ELR (cell line): ENCODE data around the gene MAP3K6.

Experiments
- DNase-seq: peaks from one replicate; pipeline ENCODE4 v3.0.0-alpha.2; 2015; ENCODE audit warnings: low read depth

Gene MAP3K6

GRCh38 chr1:27355683-27356082, 11.1 kb downstream of the MAP3K6 start:
- DNase-seq: no peak

DNA sequence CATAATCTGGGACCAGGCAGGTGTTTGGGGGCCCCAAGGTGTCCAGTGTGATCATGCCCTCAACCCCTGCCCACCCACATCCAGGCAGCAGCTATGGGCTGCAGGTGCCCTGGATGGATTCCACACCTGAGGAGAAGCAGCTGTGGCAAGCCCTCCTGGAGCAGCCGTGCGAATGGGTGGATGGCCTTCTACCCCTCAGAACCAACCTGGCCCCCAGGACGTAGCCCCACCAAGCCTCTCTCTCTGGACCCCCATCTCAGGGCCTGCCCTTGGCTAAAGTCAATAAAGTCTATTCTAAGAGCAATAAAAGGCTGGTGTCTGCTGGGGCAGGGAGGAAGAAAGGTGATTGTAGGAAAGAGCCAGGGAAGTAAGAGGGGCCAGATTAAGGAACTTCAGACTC, 13.1 kb downstream of the MAP3K6 start:
- no peak for DNase-seq

- DNase-seq: no peak
Observed at GRCh38 chr1:27353166-27353565, 13.6 kb downstream of the MAP3K6 start.

DNA sequence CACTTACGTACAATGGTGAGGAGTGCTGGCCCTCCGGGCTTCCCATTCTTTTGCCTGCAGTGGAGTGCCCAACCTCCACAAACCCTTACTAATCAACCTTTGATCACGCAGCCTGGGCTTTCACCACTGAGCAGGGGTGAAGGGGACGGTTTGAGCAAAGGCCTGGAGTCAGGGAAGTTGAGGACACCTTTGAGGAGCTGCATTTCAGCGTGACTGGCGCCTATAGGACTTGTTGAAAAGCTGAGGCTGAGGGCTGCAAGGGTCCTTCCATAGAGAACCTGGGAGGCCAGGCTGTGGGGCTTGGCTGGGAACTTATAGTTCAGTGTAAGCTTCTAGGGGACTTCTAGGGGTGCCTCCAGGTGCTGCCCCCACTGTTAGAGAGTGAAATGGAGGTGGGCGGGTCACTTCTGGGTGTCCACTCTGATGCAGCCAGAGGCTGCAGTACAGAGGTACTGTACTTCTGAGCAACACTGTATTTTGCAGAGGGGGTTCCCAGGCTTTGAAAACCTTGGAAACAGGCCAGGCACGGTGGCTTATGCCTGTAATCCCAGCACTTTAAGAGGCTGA, 15.1 kb downstream of the MAP3K6 start:
- no peak for DNase-seq

- no peak for DNase-seq
Observed at GRCh38 chr1:27350663-27351540, 15.9 kb downstream of the MAP3K6 start.

- peak; percentile 66 for DNase-seq
Observed at GRCh38 chr1:27349784-27350662, 16.7 kb downstream of the MAP3K6 start.

DNA sequence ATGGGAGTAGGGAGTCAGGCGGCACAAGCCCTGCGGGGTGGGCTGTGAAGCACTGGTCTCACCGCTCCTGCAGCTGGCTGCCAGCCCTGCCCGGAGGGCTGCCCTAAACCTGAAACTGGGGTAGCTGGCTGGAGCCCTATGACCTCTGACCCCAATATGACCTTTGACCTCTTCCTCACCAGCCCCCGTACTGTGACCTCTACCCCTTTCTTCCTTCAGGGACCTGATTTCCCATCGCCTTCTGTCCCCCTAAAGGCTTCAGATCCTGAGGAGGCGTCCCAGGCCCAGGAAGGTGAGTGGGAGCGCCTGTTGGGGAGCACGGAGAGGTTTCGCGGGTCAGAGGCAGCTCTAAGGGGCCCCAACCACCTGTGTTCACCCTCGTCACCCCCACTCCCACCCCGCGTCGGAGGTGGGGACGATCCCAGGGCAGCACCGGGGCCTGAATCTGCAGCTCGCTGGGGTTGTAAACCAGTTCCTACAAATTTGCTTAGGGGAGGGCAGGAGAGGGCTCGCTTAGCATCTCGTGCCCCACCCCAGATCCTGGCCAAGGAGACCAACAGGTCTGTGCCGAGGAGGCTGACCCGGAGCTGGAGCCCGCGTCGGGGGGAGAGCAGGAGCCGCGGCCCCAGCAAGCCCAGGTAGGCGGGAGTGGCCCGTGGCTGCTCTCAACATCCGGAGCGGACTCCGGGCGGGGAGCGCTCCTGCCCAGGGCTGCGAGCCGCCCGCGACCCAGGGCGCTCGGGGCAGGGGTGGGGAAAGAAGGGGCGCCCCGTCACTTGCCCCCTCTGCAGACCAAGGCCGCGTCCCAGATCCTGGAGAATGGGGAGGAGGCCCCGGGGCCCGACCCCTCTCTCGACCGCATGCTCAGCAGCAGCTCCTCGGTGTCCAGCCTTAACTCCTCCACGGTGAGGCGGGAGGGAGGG, 17.6 kb downstream of the MAP3K6 start:
- DNase-seq: peak; percentile 52

- peak; percentile 48 for DNase-seq
Observed at GRCh38 chr1:27346991-27347624, 19.7 kb downstream of the MAP3K6 start.

DNA sequence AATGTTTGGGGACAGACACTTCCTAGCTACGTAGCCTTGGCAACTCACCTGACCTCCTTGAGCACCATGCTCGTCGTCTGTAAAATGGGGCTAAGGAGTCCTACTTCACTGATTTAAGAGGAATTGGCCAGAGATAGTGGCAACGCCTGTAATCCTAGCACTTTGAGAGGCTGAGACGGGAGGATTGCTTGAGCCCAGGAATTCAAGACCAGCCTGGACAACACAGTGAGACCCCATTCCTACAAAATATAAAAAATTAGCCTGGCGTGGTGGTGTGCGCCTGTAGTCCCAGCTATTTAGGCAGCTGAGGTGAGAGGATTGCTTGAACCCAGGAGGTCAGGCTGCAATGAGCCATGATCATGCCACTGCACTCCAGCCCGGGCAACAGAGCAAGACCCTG, 20.4 kb downstream of the MAP3K6 start:
- no peak for DNase-seq

GRCh38 chr1:27345272-27345671, 21.5 kb downstream of the MAP3K6 start:
- DNase-seq: no peak

GRCh38 chr1:27343639-27344025, 23.1 kb downstream of the MAP3K6 start:
- no peak for DNase-seq

- no peak for DNase-seq
Observed at GRCh38 chr1:27342778-27343638, 23.8 kb downstream of the MAP3K6 start.

GRCh38 chr1:27342391-27342777, 24.4 kb downstream of the MAP3K6 start:
- no peak for DNase-seq

- peak; percentile 76 for DNase-seq
Observed at GRCh38 chr1:27341525-27342252, 25.1 kb downstream of the MAP3K6 start, which contains the start of gene SYTL1. Gene SYTL1 (plus strand): TSS chr1:27342022. CDS start chr1:27345335, 3,313 bp downstream.

- DNase-seq: no peak
Observed at GRCh38 chr1:27339213-27339612, 27.5 kb downstream of the MAP3K6 start.

DNA sequence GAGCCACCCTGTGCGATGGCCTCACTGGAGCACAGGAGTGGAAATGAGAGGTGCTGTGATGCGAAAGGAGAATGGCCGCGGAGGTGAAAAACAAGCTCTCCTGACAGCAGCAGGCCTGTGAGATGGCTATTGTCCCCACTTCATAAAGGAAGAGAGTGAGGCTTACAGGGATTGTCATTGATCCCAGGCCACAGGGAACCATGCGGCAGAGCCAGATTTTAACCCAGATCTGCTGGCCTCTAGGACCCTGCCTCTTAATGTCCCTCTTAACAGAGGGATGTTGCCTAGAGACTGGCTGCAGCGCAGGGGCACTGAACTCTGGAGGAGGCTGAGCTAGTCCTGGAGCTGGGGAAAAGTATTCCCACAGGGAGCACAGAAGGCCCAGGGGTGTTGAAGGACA, 28.0 kb downstream of the MAP3K6 start:
- DNase-seq: no peak

DNA sequence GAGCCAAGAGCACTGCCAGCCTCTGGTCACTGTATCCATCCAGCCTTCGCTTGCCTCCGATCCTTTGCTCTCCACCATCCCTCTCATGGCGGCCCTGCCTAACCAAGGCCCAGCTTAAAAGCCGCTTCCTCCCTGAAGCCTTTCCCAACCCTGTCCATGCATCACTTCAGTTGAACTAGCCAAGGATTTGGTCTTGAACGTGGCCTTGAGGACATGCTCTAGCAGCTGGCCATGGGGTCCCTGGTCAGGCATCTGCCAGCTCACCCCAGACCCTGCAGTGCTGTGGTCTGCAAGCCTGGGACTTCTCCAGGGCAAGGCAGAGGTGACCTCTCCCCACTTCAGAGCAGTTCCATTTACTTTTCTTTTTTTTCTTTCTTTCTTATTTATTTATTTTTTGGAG, 30.0 kb downstream of the MAP3K6 start:
- no peak for DNase-seq

DNA sequence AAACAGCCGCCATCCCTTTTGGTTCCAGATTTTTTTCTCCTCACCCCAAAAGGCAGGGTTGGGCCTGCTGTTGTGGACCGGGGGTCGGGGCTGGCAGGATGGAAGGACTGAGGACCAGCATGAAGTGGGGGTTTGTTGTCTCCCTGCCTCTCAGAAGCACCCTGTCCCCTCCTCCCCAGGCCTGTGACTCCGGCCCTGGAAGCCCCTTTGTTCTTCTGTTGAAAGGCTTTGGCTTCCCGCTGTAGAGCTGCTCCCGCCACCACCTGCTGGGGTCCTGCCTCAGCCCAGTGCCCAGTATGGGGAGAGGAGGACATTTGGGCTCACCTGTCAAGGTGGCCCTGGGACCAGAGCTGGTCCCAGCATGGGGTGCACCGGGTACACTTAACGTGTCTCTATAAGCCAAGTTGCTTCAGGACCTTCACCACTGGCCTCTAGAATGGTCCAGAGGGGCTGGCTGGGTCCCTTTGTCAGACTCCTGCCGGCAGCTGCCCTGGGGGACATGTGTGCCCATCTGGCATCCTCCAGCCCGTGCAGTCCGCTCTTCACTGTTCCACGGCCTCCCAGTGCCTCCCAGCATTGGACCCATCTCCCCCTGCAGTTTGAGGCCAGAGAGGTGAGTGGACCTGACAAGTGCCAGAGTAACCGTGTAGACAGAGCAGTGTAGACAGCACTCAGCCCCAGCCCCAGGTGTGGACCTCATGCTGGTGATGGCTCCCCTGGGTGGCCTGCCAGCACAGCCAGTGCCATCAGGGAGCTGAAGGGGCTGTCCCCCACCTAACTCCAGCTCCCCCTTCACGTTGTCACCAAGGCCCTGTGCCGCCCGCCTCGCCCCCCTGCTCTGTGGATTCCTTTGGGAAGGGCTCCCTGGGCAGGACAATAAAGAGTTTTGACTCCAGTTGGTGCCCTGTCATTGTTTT, 31.0 kb downstream of the MAP3K6 start:
- DNase-seq: no peak
